Measurements from ENCODE around the gene CACNA2D4.

The CACNA2D4 gene

GRCh38 chr12:1763153-1763552 is 155.3 kb downstream of the CACNA2D4 start:
- DNase-seq, result no peak

GRCh38 chr12:1761857-1762256 is 156.6 kb downstream of the CACNA2D4 start:
- no peak for DNase-seq

GRCh38 chr12:1760566-1761382 is 157.7 kb downstream of the CACNA2D4 start:
- DNase-seq, result no peak

GRCh38 chr12:1758887-1759286 is 159.6 kb downstream of the CACNA2D4 start:
- DNase-seq, result no peak

- no peak for DNase-seq
Measured at GRCh38 chr12:1758376-1758775, 160.1 kb downstream of the CACNA2D4 start.

DNA sequence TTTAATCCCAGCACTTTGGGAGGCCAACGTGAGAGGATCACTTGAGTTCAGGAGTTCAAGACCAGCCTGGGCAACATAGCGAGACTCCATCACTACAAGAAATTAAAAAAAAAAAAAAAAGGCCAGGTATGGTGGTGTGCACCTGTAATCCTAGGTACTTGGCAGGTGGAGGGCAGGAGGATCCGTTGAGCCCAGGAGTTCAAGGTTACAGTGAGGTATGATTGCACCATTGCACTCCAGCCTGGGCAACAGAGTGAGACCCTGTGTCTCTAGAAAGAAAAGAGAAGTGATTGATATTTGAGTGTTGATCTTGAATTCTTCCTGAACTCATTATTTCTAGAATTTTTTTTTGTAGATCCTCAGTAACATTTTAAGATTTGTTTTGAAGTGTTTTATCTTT is 168.2 kb downstream of the CACNA2D4 start:
- DNase-seq, result no peak

- no peak for DNase-seq
Measured at GRCh38 chr12:1749019-1749418, 169.4 kb downstream of the CACNA2D4 start.

- DNase-seq, result peak; percentile 10
Measured at GRCh38 chr12:1747609-1748008, 170.8 kb downstream of the CACNA2D4 start.

DNA sequence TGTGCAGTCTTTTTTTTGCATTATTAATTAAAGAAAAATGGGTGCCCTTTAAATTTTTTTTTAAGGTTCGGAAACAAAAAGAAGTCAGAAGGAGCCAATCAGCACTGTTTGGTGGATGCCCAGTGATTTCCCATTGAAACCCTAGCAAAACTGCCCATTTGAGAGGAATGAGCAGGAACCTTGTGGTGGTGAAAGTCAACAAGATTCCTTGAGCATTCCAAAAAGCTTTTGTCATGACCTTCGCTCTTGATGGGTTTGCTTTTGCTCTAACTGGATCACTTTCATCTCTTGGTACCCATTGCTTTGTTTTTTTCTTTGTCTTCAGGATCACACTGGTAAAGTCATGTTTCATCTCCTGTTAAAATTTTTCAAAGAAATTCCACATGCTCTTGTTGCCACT is 173.5 kb downstream of the CACNA2D4 start:
- DNase-seq, result no peak
